Spleen (tissue), 11 donors: Measurements from ENCODE around the gene KCNJ16. TPM values are rescaled to one million over a fixed set of nuclear protein-coding genes. Genes with fewer than 3 reads are reported as not detected.
"Not testable (repeated sequence)": the region's sequence is repeated elsewhere in the genome, so short reads cannot be mapped to it uniquely, and the experiment has no call there.

ENCODE experiments used
- DNase-seq: peaks from one replicate; pipeline ENCODE4 v3.0.0-alpha.2; 2020
- H3K27ac ChIP-seq, 8 donors: fragments of 200-600 bp; sonication (generic) in 7 of 8; 1 replicate in 4 of 8; 2 replicates in 4 of 8; pipeline versions ENCODE4 v1.5.0 to v1.8.0; 2016 to 2021; ENCODE audit warnings: inconsistent platforms in 4 of 8, mild to moderate bottlenecking in 4 of 8, moderate library complexity in 1 of 8
- H3K27me3 ChIP-seq, 7 donors: fragments of 200-600 bp; sonication (generic) in 6 of 7; replicated peaks in 1 of 7; 1 replicate in 4 of 7; 2 replicates in 3 of 7; pipeline versions ENCODE4 v1.5.0 to v1.8.0; 2016 to 2021; ENCODE audit warnings: inconsistent platforms in 3 of 7, mild to moderate bottlenecking in 1 of 7
- H3K36me3 ChIP-seq, 6 donors: fragments of 200-600 bp; sonication (generic) in 5 of 6; 1 replicate in 4 of 6; 2 replicates in 2 of 6; pipeline versions ENCODE4 v1.5.0 to v1.8.0; 2016 to 2021; ENCODE audit warnings: inconsistent platforms in 2 of 6
- H3K4me1 ChIP-seq, 6 donors: fragments of 200-600 bp; sonication (generic) in 5 of 6; 1 replicate in 3 of 6; 2 replicates in 3 of 6; pipeline versions ENCODE4 v1.5.0 to v1.8.0; 2016 to 2021; ENCODE audit warnings: inconsistent platforms in 3 of 6
- H3K4me3 ChIP-seq, 8 donors: fragments of 200-600 bp; sonication (generic) in 7 of 8; 1 replicate in 4 of 8; 2 replicates in 4 of 8; pipeline versions ENCODE4 v1.5.0 to v1.8.0; 2016 to 2021; ENCODE audit warnings: inconsistent platforms in 4 of 8, mild to moderate bottlenecking in 4 of 8, moderate library complexity in 2 of 8
- H3K9me3 ChIP-seq, 8 donors: fragments of 200-600 bp; sonication (generic) in 7 of 8; 1 replicate in 4 of 8; 2 replicates in 4 of 8; pipeline versions ENCODE4 v1.5.0 to v1.8.0; 2016 to 2021; ENCODE audit warnings: inconsistent platforms in 4 of 8
- CTCF ChIP-seq, 11 experiments: fragments of 200-600 bp in 7 of 11; fragments of 450-650 bp in 4 of 11; sonication (generic) in 4 of 11; IDR thresholded peaks in 8 of 11; conservative IDR thresholded peaks in 3 of 11; 1 replicate in 7 of 11; 2 replicates in 4 of 11; pipeline versions ENCODE4 v1.4.0 to v1.8.0; 2016 to 2021; ENCODE audit warnings: antibody characterized with exemption in 11 of 11, inconsistent platforms in 4 of 11, mild to moderate bottlenecking in 1 of 11
- POLR2A ChIP-seq, 3 donors: fragments of 450-650 bp; IDR thresholded peaks; one replicate each; pipeline ENCODE4 v1.5.1; 2017; ENCODE audit warnings: antibody characterized with exemption in 3 of 3, mild to moderate bottlenecking in 1 of 3
- POLR2AphosphoS5 ChIP-seq, 3 donors: sonication (generic); formaldehyde crosslinking; IDR thresholded peaks; one replicate each; pipeline ENCODE4 v1.5.1; 2017; ENCODE audit warnings: antibody characterized with exemption in 3 of 3
- WGBS, 5 donors: extraction: QIAGEN DNeasy Blood & Tissue Kit in 3 of 5; methylation state at CpG; one replicate each; pipeline versions ENCODE4 v1.1.5 to v1.1.7; 2013 to 2018; 5-methylcytosine and 5-hydroxymethylcytosine counted together
- intact Hi-C: fragments of 100-400 bp; cut with DNase I; formaldehyde crosslinking; loops from one replicate; pipeline ENCODE4 v1.15.0; 2023; ENCODE audit warnings: low total_unique reads
- polyA plus RNA-seq, 3 donors: library from polyadenylated mRNA; stranded (reverse); fragments of 200-250 nt; gene quantifications; one replicate each; pipeline ENCODE4 v1.2.1, GENCODE V29; 2013
- total RNA-seq, 7 donors: library from RNA; depleted of rRNA in 3 of 7; stranded (reverse); fragments of >200 nt in 3 of 7; fragmentation: NEBNext Ultra II Directional in 4 of 7; extraction: Animal tissue kit (Norgen Biotek cat#: 25700) in 4 of 7; gene quantifications; one replicate each; pipeline versions ENCODE4 v1.1.0 to v1.2.1, GENCODE V29; 2016 to 2021
- donor health status: healthy with polysubstance abuse.
- donor health status: DM: no; HTN: no; CAD: no; lungs with moderate emphysema.
- donor health status: DM: no; HTN: no; CAD: no.
- donor health status: Bipolar disorder and iron deficiency.
- donor health status: healthy.
- donor health status: DM: no; HTN: no; CAD: no.
- donor health status: DM: yes; HTN: yes; CAD: no.

The KCNJ16 gene
- total and polyA plus RNA-seq, 10 donors: 0.12 to 2.2 (median 0.86) TPM

- no peak for DNase-seq
- H3K4me3 ChIP-seq: no peak overlapping the region
Measured at GRCh38 chr17:70041061-70041460, 34.0 kb upstream of the KCNJ16 start.

GRCh38 chr17:70041540-70041939, 33.5 kb upstream of the KCNJ16 start:
- Histone ChIP-seq H3K36me3 (no peaks in the 10 kb centered on the region), H3K4me3 (no peak overlapping the region), H3K27ac (peak overlapping the region in 1 of 8 donors; percentile 24), H3K9me3 (no peaks in the 10 kb centered on the region), H3K4me1 (no peaks in the 10 kb centered on the region), H3K27me3 (no peaks in the 10 kb centered on the region)
- DNase-seq: no peak
- 70 to 81% (median 79%) methylated on average over 6 of the region's 6 CpGs for WGBS, 5 donors
- intact Hi-C loops: no loop called here
- TF ChIP-seq POLR2AphosphoS5 (IDR thresholded peaks at IDR 0.05): no peak
- no peak for TF ChIP-seq CTCF (IDR thresholded peaks at IDR 0.05 in 8 of 11, conservative IDR thresholded peaks at IDR 0.05 in 3 of 11)
- no peak for TF ChIP-seq POLR2A (IDR thresholded peaks at IDR 0.05)

More at GRCh38 chr17:70041061-70041460, 34.0 kb upstream of the KCNJ16 start:
- TF ChIP-seq POLR2A (IDR thresholded peaks at IDR 0.05) (no peak), POLR2AphosphoS5 (IDR thresholded peaks at IDR 0.05) (no peak), CTCF (IDR thresholded peaks at IDR 0.05 in 8 of 11, conservative IDR thresholded peaks at IDR 0.05 in 3 of 11) (no peak)
- intact Hi-C loops: no loop called here
- Histone ChIP-seq H3K9me3 (no peaks in the 10 kb centered on the region), H3K27ac (no peak overlapping the region), H3K4me1 (no peaks in the 10 kb centered on the region), H3K27me3 (no peaks in the 10 kb centered on the region), H3K36me3 (no peaks in the 10 kb centered on the region)
- WGBS, 5 donors: 71 to 92% (median 78%) methylated on average over 1 of the region's 1 CpG

- H3K4me1 ChIP-seq: not testable (repeated sequence)
Measured at GRCh38 chr17:70045780-70046179, 29.2 kb upstream of the KCNJ16 start.

GRCh38 chr17:70047619-70048419, 27.2 kb upstream of the KCNJ16 start:
- WGBS, 5 donors: 70 to 88% (median 78%) methylated on average over 5 of the region's 5 CpGs
- Histone ChIP-seq H3K36me3 (no peaks in the 10 kb centered on the region), H3K4me3 (no peak overlapping the region), H3K27ac (no peak overlapping the region), H3K27me3 (no peaks in the 10 kb centered on the region), H3K4me1 (no peaks in the 10 kb centered on the region), H3K9me3 (no peaks in the 10 kb centered on the region)
- no peak for DNase-seq
- intact Hi-C loops: no loop called here
- TF ChIP-seq POLR2AphosphoS5 (IDR thresholded peaks at IDR 0.05): no peak
- TF ChIP-seq POLR2A (IDR thresholded peaks at IDR 0.05): no peak
- no peak for TF ChIP-seq CTCF (IDR thresholded peaks at IDR 0.05 in 8 of 11, conservative IDR thresholded peaks at IDR 0.05 in 3 of 11)

More at GRCh38 chr17:70045780-70046179, 29.2 kb upstream of the KCNJ16 start:
- WGBS, 5 donors: 80 to 93% (median 85%) methylated on average over 5 of the region's 5 CpGs
- H3K9me3 ChIP-seq, H3K36me3 ChIP-seq, H3K27me3 ChIP-seq, intact Hi-C loops, H3K4me3 ChIP-seq, DNase-seq, H3K27ac ChIP-seq: not testable (repeated sequence)
